HG02610 (cell line): ENCODE data around the gene GTF2E1.
"Not testable (repeated sequence)": the region's sequence is repeated elsewhere in the genome, so short reads cannot be mapped to it uniquely, and the experiment has no call there.

Source experiments
- ATAC-seq: cut with Tn5 transposase; IDR thresholded peaks from one replicate; pipeline ENCODE4 v1.9.1; 2021; ENCODE audit warnings: mild to moderate bottlenecking, moderate library complexity; ENCODE audit not compliant: unreplicated experiment

The GTF2E1 gene

DNA sequence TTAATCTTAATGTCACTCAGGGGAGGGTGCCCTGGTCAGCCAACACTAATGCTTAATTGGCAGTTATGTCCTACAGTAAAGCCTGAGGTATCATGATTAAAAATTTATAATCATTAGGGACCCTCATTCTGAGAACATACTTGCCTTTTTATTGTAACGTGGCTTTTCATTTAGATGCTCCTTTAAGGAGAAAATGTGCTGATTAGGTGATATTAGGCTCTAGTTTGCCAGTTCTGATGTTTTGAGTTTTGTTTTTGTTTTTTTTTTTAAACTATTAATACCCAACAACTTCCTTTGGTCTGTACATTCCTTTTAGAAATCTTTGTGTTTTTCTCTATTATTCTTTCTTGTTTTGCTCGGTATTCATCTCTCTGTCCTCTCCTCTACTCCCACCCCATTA, 10.3 kb downstream of the GTF2E1 start:
- no peak for ATAC-seq

DNA sequence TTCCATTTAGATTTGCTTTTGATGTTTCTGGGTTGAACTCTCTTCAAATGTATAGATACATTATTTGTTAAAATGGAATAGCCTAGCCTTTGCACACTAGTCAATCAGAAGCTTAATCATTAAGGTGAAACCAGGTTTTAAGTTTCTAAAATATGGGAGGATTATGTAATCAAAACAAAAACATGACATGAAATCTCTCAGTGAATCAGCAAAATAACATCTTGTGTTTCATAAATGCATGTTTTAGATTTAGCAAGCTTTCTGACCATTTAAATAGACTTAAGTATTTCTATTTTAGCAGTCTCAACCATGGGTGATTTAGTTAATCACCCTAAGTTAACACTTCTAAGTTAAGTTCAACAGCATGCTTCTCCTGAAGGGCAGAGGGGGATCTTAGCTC, 11.3 kb downstream of the GTF2E1 start:
- no peak for ATAC-seq

GRCh38 chr3:120756061-120756460, 13.5 kb downstream of the GTF2E1 start:
- ATAC-seq: no peak

- ATAC-seq: not testable (repeated sequence)
Measured at GRCh38 chr3:120758551-120758950, 16.0 kb downstream of the GTF2E1 start.

DNA sequence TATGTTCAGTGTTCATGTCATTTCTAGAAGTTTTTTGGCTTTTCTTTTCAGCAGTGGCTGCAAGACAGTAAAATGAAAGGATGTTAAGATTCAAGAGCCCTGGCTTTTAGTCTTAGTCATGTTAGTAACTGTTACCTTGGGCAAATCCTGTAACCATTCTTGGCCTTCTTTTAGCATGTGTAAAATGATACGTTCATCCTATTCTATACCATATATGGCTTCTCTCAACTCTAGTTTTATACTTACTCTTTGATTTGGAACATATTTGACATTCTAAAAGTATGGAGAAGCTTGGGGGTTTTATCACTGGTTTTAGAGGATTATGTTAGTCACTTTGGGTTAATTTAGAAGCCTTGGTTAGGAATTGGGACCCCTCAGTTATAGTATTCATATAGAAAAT, 20.1 kb downstream of the GTF2E1 start:
- peak; percentile 24 for ATAC-seq

DNA sequence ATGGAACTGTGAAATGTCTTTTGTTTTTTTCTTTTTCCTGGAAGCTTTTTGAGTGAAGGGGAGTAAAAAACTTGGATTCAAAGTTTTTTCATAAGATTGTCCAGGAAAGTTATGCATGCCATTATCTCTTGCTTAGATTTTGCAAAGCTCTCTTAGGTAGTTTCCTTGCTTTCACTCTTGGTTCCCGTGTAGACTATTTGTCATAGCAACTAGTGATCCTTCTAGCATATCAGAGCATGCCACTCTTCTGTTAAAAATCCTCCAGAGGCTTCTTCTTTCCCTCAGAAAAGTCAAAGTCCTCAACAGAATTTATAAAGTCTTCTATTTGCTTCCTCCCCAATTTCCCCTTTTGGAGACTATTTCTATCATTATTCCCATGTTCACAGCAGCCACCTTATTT, 21.1 kb downstream of the GTF2E1 start:
- peak; percentile 82 for ATAC-seq

DNA sequence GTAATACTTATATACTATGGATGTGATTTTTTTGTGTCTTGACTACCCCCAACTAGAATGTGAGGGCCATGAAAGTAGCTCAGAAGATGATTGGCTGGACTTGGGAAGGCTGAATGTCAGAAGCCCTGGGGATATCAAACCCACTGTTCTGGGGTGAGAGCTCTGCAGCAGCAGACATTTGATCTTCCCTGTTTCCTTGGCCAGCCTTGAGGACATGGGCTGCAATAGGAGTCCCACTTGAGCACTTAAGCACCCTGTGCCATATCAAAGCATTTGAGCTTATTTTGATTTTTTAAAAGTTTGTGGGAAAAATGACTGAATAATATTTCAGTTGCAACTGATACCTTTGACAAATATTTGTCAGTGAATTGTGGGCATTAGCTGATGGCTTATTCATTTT, 21.7 kb downstream of the GTF2E1 start:
- ATAC-seq: no peak

DNA sequence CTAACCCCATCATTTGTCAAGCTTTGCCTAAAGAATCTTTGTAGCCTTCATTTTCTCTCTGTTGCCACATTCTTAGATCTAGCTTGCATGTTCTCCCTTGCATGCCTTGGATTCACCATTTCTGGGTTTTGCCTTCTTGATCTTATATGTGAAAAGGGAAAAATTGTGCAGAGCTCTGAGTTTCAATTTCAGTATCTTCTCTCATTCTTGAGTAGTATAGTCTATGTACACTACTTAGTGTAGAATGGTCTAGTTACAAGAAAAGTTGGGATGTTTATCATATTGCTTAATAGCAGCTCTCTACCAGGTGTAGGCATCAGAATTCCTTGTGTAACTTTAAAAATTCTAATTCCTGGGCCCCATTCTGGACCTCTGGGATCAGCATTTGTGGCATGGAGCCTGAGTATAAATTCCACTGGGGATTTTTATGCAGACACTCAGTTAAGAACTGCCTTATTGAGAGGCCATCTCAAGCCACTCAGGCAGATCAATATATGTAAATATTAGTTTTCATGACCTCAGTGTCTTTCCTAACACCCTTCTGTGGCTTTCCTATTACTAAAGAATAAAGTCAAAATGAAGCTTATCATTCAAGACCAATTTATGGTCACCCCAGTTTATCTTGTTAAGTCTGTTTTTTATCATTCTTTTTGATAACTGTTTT, 23.4 kb downstream of the GTF2E1 start:
- peak; percentile 71 for ATAC-seq

DNA sequence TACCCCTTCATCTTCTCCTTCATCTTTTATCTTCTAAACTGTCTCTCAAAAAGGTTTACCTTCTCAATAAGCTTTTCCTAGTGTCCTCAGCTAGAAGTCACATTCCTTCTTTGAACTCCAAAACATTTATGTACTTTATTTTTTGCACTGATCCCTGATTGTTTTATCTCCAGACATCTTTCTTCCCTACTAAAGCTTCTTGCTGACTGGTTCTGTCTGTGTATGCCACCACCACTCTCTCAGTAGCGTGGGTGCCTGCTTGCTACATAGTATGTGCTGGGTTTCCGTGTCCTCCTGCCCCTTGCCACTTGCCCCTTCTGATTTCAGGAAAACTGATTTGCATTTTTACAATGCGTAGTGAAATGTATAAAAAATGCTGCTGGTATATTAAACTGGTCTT, 24.0 kb downstream of the GTF2E1 start:
- ATAC-seq: no peak

DNA sequence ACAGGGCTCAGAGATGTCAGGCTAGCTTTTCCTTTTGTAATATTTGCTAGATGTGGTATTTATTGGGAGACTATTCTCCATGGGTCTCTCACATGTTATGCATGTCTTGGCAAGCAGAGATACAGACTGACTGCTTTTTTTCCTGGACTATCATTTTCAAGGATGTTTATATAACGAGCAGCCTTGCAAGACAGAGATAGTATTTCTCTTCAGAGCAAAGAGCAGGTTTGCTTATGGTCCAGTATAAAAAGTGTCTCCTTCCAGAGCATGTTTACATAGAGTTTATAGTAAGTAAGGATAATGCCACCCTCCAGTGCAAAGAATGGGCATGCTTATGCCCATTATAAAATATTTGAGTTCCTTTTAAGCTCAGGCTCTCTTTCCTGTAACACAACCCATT, 24.6 kb downstream of the GTF2E1 start:
- no peak for ATAC-seq

DNA sequence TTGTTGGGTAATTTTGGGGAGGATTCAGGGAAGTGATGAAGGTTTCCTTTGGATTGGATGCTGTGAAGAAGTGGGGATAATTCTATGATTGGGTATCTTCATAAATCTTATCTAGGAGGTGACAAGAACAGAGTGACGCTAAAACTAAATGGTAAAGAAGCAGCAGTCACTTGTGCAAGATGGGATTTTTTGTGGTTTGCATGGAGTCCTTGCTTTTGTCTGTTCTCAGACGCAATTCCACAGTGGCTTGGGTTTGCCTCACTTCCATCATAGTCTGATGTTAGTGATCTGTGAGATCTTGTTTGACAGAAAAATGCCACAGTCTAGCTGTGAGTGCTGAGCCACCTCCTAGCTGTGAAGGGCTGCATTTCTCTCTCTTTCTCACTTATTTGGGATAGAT, 26.9 kb downstream of the GTF2E1 start:
- ATAC-seq: no peak

GRCh38 chr3:120770891-120771290, 28.3 kb downstream of the GTF2E1 start:
- no peak for ATAC-seq

- no peak for ATAC-seq
Measured at GRCh38 chr3:120772081-120772480, 29.5 kb downstream of the GTF2E1 start.

DNA sequence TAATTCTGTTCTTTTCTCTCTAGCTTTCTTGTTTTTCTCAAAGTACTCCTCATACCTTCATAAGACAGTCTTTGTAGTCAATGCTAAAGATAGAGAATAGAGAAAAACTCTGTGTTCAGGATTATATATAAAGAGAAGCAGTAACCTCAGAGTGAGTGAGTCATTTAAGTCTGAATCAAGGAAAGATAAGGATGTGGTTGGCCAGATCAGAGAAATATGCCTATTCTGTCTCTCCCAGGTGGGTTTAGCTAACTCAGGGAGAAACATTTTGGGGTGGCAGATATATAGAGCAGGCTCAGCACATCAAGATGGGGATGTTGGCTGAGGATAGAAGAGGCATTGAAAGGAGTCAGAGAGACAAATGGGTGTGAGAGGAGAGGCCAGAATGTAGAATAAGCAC, 31.4 kb downstream of the GTF2E1 start:
- ATAC-seq: peak; percentile 91

GRCh38 chr3:120775411-120775810, 32.9 kb downstream of the GTF2E1 start:
- no peak for ATAC-seq

DNA sequence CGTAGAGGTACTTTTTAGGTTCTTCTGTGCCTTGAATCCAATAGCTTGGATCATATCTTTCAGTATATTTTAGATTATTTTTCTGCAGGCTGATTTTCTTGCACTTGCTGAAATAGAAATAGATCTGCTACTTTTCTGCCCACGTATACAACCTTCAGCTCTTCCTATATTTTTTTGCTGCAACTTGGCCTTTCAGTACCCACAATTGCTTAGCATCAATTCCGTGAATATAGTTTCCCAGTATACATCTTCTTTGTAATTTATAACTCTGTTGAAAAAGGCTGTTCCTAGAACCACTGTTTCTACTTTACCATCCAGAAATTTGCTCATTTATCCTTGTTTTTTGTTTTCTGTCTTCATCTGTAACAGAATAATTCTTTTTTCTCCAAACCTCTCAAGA, 36.2 kb downstream of the GTF2E1 start:
- no peak for ATAC-seq

- ATAC-seq: peak; percentile 59
Measured at GRCh38 chr3:120780977-120781376, 38.4 kb downstream of the GTF2E1 start.

GRCh38 chr3:120785832-120786231, 43.3 kb downstream of the GTF2E1 start:
- ATAC-seq: peak; percentile 78

DNA sequence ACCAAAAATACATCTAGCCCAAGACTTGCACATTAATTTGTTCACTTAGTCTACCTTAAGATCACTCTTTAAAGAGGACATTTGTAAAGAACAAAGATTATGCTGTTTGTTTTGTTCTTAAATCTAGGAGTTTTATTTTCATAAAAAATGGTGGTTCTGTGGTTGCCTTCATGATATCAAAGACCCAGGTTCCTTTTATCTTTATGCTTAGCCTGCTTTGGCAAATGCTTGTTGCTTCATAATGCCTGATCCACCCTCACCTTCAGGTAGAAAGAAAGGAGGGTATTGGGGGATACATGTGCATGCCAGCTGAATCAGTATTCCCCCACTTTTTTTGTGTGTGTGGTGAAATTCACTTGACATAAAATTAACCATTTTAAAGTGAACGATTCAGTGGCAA, 48.5 kb downstream of the GTF2E1 start:
- ATAC-seq: no peak

- ATAC-seq: no peak
Measured at GRCh38 chr3:120791913-120792312, 49.4 kb downstream of the GTF2E1 start.

DNA sequence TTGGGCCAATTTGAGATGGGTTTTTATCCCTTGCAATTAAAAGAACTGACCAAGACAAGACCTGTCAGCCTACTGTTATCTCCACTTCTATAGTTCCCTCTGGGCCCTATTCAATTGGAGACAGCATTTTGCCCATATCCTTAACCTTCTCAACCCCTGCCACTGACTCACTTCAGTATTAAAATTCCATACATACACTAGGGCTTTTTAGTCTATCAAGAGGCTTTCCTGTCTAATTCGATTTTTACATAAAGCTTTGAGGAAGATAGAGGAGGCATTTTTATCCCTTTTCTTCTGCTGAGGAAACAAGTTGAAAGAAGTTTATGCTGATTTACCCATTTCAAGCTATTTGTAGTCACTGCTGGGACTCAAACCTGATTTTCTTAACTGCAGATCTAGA, 51.1 kb downstream of the GTF2E1 start:
- ATAC-seq: no peak

DNA sequence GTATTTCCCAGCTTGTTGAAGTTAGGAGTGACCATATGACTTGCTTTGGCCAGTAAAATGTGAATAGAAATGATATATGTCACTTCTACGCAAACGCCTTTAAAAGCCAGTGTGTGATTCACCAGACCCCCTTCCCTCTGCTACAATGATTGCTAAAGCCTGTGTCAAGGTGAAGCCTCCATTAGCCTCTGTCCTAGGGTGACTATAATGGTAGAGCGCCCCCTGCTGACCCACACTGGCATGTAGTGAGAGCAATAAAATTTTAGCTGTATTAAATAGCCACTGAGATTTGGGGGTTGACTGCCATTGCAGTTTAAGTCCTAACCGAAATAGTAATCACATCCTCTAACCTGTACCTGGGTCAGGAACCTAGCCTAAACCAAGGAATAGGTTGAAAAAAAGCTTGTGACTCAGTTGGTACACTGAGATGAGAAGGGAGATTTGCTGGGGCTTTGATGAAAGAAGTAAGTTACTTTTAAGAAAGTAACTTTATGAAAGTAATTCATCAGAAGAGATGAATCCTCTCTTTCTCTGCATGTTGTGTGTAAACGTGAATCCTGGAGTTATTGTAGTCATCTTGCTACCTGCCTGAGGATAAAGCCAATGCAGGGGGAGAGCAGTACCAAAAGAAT, 52.6 kb downstream of the GTF2E1 start:
- peak; percentile 94 for ATAC-seq

DNA sequence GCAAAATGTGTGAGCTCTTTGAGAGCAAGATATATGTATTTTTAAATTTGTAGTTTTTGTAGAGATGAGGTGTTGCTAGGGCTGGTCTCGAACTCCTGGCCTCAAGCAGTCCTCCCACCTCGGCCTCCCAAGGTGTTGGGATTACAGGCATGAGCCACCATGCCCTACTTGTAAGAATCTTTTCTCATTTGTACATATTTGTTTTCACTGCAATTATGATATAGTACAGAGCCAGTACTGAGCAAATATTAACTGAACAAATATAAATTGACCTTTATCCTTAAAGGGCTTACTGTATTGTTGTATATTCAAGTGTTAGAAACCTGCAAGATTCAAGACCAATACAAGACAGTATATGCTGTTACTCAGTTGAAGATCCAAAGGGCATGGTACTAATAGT, 53.4 kb downstream of the GTF2E1 start:
- ATAC-seq: no peak
